ENCODE results near the gene VASH1.

DNA sequence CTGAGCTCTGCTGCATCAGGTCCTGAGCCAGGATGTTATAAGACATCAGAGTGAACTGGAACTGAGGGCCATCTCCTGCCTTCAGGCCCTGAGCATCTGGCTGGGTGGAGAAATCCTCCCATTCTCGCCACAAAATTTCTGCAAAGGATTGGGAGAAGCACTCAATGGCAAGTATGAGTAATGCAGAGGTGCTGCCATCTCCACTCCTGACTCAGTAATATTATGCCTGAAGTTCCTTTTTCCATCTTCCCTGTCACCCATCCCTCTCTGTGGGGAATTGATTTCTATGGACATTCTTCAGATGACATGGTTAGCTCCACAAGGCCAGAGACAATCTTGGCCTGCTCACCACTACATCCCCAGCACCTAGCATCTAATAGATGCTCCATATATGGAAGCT, 46.7 kb downstream of the VASH1 start:
- TF ChIP-seq, protein P1, sequence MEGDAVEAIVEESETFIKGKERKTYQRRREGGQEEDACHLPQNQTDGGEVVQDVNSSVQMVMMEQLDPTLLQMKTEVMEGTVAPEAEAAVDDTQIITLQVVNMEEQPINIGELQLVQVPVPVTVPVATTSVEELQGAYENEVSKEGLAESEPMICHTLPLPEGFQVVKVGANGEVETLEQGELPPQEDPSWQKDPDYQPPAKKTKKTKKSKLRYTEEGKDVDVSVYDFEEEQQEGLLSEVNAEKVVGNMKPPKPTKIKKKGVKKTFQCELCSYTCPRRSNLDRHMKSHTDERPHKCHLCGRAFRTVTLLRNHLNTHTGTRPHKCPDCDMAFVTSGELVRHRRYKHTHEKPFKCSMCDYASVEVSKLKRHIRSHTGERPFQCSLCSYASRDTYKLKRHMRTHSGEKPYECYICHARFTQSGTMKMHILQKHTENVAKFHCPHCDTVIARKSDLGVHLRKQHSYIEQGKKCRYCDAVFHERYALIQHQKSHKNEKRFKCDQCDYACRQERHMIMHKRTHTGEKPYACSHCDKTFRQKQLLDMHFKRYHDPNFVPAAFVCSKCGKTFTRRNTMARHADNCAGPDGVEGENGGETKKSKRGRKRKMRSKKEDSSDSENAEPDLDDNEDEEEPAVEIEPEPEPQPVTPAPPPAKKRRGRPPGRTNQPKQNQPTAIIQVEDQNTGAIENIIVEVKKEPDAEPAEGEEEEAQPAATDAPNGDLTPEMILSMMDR (conservative IDR thresholded peaks at IDR 0.05) = no peak
- no peak for TF ChIP-seq ZFX (IDR thresholded peaks at IDR 0.05)
